Transverse colon (tissue), 4 donors: Measurements from ENCODE around the gene RNF207.

ENCODE experiments used
- CTCF ChIP-seq, 5 experiments: fragments of 200-600 bp in 3 of 5; fragments of 450-650 bp in 2 of 5; sonication (generic) in 3 of 5; IDR thresholded peaks; 1 replicate in 2 of 5; 2 replicates in 3 of 5; pipeline ENCODE4 v1.5.1; 2016 to 2017; ENCODE audit warnings: antibody characterized with exemption in 5 of 5, inconsistent platforms in 3 of 5, mild to moderate bottlenecking in 2 of 5, moderate library complexity in 1 of 5
- POLR2A ChIP-seq: fragments of 450-650 bp; IDR thresholded peaks from one replicate; pipeline ENCODE4 v1.6.1; 2016; ENCODE audit warnings: antibody characterized with exemption, mild to moderate bottlenecking, moderate library complexity
- POLR2AphosphoS5 ChIP-seq, 3 donors: sonication (generic); formaldehyde crosslinking; IDR thresholded peaks; one replicate each; pipeline ENCODE4 v1.6.1; 2016; ENCODE audit warnings: antibody characterized with exemption in 3 of 3

- TF ChIP-seq POLR2AphosphoS5 (IDR thresholded peaks at IDR 0.05): no peak
- no peak for TF ChIP-seq CTCF (IDR thresholded peaks at IDR 0.05)
- no peak for TF ChIP-seq POLR2A
Observed at GRCh38 chr1:6224718-6225117, 18.8 kb downstream of the RNF207 start.
